ENCODE measurements around the gene FAM193B. TPM values are rescaled to one million over a fixed set of nuclear protein-coding genes. Genes with fewer than 3 reads are reported as not detected.

Gene FAM193B
- total RNA-seq, 1 donor from 2014 or later, result 14.0 TPM

DNA sequence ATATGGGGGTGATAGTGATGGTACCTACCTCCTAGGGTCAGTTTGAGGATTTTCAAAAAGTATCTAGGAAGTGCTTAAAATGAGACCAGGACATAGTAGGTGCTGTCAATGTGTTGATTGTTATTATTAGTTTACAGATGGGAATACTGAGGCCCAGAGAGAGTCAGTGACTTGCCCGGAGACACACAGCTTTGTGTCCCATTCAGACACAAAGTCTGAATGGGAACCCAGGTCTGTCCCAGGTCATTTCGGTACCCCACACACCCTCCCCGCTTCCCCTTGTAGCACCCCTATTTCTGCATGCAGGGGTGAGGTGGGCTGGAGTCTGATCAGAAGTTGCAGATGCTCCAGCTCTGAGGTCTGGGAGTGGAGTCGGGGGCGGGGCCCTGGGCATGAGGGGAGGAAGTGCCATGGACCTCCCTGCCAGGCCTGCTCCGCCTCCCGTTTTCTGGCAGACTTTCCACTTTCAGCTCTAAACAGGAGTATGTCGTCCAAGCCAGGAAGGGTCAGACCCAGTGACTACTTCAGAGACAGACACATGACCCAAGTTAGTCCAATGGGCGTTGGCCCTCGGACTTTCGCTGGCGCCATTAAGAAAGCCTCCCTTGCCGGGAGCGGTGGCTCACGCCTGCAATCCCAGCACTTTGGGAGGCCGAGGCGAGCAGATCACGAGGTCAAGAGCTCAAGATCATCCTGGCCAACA, 77.7 kb downstream of the FAM193B start:
- TF ChIP-seq, protein P1, sequence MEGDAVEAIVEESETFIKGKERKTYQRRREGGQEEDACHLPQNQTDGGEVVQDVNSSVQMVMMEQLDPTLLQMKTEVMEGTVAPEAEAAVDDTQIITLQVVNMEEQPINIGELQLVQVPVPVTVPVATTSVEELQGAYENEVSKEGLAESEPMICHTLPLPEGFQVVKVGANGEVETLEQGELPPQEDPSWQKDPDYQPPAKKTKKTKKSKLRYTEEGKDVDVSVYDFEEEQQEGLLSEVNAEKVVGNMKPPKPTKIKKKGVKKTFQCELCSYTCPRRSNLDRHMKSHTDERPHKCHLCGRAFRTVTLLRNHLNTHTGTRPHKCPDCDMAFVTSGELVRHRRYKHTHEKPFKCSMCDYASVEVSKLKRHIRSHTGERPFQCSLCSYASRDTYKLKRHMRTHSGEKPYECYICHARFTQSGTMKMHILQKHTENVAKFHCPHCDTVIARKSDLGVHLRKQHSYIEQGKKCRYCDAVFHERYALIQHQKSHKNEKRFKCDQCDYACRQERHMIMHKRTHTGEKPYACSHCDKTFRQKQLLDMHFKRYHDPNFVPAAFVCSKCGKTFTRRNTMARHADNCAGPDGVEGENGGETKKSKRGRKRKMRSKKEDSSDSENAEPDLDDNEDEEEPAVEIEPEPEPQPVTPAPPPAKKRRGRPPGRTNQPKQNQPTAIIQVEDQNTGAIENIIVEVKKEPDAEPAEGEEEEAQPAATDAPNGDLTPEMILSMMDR (IDR thresholded peaks at IDR 0.05; ENCODE audit: insufficient read depth, low read length, severe bottlenecking), result no peak
- FAIRE-seq (no peak), DNase-seq (ENCODE audit: low read depth) (no peak)
- Histone ChIP-seq H3K27me3 (ENCODE audit: control insufficient read depth, insufficient read depth, low read length) (no peaks in the 10 kb centered on the region), H3K36me3 (ENCODE audit: control insufficient read depth, insufficient read depth, low read length) (peaks cover 4% of the 10 kb centered on the region), H3K4me3 (ENCODE audit: low read depth, low read length) (no peak overlapping the region)

DNA sequence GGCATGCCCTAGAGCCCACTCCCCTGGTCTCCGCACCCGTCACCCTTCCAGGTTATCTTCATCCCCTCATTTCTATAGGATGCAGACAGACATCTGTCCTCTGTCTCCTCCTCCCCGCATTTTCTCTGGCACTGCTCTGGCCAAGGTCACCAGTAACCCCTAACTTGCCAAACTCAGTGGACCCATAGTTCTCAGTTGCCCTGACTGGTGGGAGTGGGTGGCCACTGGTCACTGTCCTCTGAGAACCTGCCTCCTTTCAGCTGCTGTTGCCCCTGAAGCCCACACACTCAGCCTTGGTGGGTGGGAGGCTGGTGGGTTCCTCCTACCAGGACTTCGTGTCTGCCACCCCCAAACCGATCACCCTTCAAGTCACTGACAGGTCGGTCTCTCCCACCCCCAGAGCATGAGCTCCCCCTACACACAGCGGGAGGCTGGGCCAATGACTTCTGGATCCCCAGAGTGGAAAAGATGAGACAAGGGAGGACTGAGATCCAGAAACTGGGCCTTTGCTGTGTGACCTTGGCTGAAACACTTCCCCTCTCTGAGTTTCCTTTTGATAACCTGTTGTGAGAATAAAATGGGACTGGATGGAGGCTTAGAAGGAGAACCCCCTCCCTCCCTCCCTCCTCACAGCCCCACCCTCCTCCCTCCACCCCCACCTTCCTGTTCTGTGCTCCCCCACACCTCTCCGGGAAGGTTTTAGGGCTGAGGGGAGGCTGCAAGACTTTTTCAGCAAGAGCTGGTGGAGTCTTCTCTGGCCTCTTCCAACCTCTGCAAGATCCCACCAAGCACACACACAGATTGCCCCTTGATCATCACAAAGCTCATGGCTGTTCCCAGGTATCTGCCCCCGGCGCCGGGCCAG, 78.6 kb downstream of the FAM193B start:
- Histone ChIP-seq H3K36me3 (ENCODE audit: control insufficient read depth, insufficient read depth, low read length) (peaks cover 5% of the 10 kb centered on the region), H3K4me3 (ENCODE audit: low read depth, low read length) (no peak overlapping the region), H3K27me3 (ENCODE audit: control insufficient read depth, insufficient read depth, low read length) (no peaks in the 10 kb centered on the region)
- no peak for FAIRE-seq
- DNase-seq (ENCODE audit: low read depth), result no peak
- TF ChIP-seq, protein P1 (IDR thresholded peaks at IDR 0.05; ENCODE audit: insufficient read depth, low read length, severe bottlenecking), result no peak

DNA sequence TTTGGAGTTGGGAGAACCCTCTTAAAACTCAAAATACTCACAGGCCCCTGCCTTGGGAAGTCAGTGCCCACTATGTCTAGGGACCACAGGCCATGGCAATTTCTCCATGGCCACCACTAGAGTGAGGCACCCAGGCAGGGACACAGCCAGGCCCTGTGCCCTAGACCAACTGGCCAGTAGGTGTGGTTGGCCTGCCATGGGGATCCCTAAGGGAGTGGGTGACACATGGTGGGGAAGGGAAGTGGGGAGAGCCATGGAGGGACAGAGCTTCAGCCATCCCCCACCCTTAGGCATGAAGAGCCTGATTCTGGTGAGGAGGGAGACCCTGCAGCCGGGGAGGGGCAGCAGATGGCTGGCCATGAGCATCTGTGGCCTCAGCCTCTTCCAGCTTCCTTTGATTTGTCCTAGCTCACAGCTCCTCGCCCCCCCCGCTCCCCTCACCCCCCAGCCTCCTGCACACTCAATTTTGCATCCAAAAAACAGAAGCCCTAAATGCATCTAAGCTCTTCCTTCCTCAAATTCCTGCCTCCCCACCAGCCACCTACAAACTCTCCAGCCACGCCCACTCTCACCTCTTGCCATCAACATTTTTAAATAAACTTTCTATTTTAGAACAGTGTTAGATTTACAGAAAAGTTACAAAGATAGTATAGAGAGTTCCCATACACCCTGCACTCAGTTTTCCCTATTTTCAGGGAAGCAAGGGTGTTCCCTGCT, 79.4 kb downstream of the FAM193B start:
- Histone ChIP-seq H3K4me3 (ENCODE audit: low read depth, low read length) (no peak overlapping the region), H3K36me3 (ENCODE audit: control insufficient read depth, insufficient read depth, low read length) (peaks cover 6% of the 10 kb centered on the region), H3K27me3 (ENCODE audit: control insufficient read depth, insufficient read depth, low read length) (no peaks in the 10 kb centered on the region)
- no peak for FAIRE-seq
- TF ChIP-seq, protein P1 (IDR thresholded peaks at IDR 0.05; ENCODE audit: insufficient read depth, low read length, severe bottlenecking), result no peak
- no peak for DNase-seq (ENCODE audit: low read depth)

DNA sequence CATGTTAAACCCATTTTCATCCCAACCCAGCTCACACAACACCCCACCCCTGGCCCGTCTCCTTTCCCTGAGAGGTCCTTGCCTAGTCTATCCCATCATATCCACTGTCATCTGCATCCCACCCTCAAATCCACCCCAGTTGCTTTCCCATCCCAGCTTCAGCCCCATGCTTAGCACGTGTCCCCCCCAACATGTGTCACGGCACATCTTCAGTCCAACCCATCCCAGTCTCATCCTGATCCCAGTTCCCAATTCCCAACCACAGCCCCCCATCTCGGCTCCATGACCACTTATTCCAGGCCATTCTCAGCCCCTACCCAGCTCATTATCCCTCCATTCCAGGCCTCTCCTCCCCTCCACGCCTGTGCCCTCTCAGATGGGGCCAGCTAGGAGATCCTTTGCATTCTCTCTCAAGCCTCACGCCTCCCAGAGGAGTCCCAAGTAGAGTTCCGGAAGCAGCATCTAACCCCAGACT, 80.3 kb downstream of the FAM193B start:
- Histone ChIP-seq H3K27me3 (ENCODE audit: control insufficient read depth, insufficient read depth, low read length) (no peaks in the 10 kb centered on the region), H3K36me3 (ENCODE audit: control insufficient read depth, insufficient read depth, low read length) (peaks cover 8% of the 10 kb centered on the region), H3K4me3 (ENCODE audit: low read depth, low read length) (no peak overlapping the region)
- DNase-seq (ENCODE audit: low read depth) (no peak), FAIRE-seq (no peak)
- TF ChIP-seq, protein P1 (IDR thresholded peaks at IDR 0.05; ENCODE audit: insufficient read depth, low read length, severe bottlenecking), result no peak

DNA sequence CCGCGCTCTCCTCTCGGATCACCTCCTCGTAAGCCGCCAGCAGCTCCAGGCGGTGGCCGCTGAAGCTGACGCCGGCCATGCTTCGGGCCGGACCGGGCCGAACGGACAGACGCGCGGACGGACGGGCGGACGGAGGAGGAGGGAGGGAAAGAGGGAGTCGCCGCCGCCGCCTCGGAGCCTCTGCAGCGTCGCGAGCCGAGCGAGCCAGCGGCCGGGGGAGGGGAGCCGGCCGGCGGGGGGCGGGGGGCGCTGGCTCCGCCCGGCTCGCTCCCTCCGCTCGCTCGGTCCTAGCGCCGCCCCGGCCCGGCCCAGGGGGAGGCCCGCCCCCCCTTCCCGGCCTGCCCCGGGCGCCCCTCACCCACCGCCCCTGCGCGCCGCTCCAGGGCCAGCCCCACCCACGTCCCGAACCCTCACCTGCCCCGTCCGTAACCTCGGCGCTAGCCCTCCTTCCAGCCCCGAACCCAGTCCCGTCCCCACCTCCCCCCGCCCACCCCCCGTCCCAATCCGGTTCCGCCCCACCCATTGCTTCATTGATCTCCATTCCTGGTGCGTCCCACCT, 80.8 kb downstream of the FAM193B start, which contains the start of gene DBN1:
Gene DBN1 (minus strand): TSS at position 192 of the 559 bp plus-strand sequence. CDS start 113 bp downstream, at position 79.
- Histone ChIP-seq H3K27me3 (ENCODE audit: control insufficient read depth, insufficient read depth, low read length) (no peaks in the 10 kb centered on the region), H3K36me3 (ENCODE audit: control insufficient read depth, insufficient read depth, low read length) (peaks cover 12% of the 10 kb centered on the region), H3K4me3 (ENCODE audit: low read depth, low read length) (peak within 1 kb of the TSS; percentile 70)
- FAIRE-seq (no peak), DNase-seq (ENCODE audit: low read depth) (no peak)
- TF ChIP-seq, protein P1 (IDR thresholded peaks at IDR 0.05; ENCODE audit: insufficient read depth, low read length, severe bottlenecking), result no peak

Measured in bronchial epithelial cell (primary cell).